GM19324 (cell line): ENCODE results near the gene KIRREL3.

ENCODE experiments used
- ATAC-seq: cut with Tn5 transposase; IDR thresholded peaks from one replicate; pipeline ENCODE4 v1.9.1; 2021; ENCODE audit warnings: mild to moderate bottlenecking, moderate library complexity; ENCODE audit not compliant: unreplicated experiment, low FRiP score

Gene KIRREL3

DNA sequence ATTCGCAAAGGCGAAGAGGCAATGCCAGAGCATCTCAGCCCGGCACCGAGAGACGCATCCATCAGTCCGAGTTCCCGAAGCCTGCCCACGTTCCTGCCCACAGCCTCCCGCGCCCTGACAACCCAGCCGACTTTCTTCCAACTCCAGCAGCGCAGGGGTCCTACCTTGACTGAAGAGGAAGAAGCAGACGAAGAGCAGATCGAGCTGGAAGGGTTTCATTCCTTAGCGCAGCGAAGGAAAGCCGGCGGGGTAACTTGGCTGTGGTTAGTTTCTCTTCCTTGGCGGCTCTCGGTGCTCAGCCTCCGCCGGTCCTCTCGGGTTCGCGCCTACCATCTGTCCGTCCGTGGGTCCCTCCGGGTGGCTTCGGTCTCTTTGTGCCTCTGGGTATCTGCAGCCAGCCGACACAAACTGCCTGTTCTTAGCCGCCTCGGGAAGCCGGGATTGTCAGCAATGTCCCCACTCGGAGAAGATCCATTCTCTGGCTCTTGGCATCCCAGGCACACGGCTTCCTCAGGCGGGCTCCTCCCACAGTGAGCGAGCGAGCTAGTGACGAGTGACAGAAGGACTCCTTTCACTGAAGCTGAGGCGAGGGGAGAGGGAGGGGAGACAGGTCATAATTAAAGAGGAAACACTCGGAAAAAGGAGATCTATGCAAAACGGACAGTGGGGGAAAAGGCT lies at the start of gene KIRREL3:
Gene KIRREL3 (minus strand): TSS at position 480 of the 678 bp plus-strand sequence.
- ATAC-seq, result no peak

GRCh38 chr11:127050186-127050585 lies 49.6 kb upstream of the KIRREL3 start:
- ATAC-seq, result no peak

DNA sequence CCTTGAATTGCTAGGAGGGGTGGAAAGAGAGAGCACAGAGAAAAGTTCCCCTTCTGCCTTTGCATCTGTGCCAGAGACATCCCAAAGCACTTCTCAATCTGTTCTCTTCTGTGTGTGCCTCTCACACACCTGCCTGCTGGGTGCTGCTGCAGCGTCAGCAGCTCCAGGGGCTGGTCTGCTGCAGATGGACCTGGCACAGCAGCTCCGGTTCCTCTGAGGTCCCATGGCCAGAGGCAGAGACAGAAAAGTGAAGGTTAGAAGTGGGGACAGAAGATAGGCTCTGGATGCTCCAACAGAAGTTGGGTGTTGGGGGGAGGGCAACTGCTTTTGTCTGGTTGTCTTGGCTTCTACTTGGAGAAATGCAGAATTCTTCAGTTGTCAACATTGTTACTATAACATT lies 48.9 kb upstream of the KIRREL3 start:
- no peak for ATAC-seq

DNA sequence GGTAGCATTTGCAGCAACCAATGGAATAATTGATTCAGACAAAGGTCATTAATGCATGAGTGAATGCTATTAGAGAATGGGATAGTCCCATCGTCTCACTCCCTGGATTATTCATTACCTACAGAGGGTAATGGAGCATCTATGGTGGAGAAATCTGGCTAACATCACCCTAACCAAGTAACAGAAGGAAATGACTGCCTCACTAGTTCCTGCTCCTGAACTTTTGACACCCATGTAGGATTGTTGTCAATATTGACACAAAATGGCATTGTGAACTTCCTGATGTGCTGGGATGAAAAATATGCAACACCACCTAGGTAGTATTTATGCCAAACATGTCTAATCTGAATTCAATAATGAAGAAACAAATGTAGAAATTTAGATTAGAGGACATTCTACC lies 44.0 kb upstream of the KIRREL3 start:
- ATAC-seq, result no peak

- ATAC-seq, result no peak
Observed at GRCh38 chr11:127042445-127042844, 41.9 kb upstream of the KIRREL3 start.

DNA sequence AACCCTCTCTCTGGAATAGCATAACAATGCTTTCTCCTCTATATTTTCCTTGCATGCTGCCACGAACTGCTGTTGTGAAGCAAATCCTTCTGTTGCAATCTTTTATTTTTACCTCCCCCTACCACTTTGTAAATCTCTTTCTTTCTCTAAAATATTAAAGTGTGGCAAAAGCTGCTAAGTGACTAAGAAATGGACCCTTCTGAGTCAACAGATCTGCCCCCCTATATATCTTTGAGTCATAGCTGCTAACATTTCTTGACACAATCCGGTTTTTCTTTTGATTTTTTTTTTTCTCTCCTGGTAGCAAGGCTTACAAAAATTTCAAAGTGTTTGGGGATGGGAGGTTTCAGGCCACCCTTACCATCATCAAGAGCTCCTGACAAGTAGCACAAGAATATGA lies 39.0 kb upstream of the KIRREL3 start:
- ATAC-seq, result no peak

GRCh38 chr11:127037596-127037995 lies 37.0 kb upstream of the KIRREL3 start:
- no peak for ATAC-seq

DNA sequence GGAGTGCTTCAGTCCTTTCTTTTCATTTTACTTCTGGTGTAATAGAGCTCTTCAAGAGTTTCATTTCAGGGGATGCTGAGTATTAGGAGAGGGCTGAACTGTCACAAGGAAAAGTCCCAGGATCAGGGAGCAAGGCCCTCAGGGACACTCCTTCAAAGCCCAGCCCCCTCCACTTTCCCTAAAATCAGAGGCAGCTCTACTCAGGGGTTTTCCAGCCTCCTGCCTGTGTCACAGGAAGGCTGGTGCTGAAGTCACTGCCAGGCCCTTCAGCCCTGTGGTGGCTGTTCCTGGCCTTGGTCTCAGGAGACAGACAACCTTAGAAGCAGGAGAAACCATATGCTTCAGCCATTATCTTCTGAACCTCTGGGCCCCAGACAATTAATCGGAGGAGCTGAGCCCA lies 36.4 kb upstream of the KIRREL3 start:
- ATAC-seq, result no peak

DNA sequence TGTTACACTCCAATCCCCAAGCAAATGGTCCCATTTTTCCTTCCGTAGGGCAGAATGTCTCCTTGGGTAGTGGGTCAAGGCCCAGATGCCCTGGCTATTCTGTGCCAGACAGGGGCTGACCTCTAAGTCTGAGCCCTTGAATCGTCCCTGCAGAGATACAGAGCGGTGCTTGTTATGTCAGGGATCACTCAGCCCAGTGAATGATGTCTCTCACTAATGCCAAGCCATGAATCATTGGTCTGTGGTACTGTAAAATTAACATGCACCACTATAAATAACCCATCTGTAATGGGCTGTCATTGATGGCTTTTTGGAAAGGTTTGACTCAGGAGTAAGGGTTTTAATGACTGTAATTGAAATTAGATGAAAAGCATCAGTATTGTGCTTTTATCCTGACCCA lies 35.3 kb upstream of the KIRREL3 start:
- no peak for ATAC-seq

GRCh38 chr11:127034973-127035372 lies 34.4 kb upstream of the KIRREL3 start:
- ATAC-seq, result no peak

- ATAC-seq, result no peak
Observed at GRCh38 chr11:127028648-127029047, 28.1 kb upstream of the KIRREL3 start.

DNA sequence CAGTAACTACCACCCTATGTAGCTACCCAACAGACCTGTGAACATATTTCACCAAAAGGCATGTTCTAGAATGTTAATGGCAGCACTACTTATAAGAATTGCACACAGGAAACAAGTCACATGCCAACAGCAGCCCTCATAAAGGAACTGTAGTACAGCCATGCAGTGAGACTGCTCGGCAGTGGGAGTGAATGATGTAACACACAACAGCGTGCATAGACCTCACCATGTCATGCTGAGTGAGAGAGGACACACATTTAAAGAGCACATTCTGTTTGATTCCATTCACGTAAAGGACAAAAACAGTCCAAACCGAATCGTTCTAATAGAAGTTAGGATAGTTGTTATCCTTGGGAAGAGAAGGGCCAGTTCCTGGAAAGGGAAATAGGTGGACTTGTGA lies 27.2 kb upstream of the KIRREL3 start:
- no peak for ATAC-seq

DNA sequence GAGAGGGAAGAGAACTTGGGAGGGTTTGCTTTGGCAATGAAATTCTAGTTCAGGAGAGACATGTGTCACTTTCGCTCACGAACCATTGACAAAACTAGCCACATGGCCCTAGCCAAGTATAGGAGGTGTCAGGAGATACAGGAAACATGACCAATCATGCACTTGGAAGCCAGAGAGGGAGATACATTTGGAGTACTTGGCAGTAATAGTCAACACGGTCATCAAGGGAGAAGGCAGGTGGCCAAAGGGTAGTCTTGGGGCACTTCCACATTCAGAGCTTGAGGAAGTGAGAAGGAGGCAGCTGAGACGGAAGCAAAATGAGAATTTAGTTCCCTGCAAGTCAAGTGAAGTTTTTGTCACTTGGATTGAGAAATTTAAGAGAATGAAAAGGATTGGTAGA lies 26.4 kb upstream of the KIRREL3 start:
- no peak for ATAC-seq

DNA sequence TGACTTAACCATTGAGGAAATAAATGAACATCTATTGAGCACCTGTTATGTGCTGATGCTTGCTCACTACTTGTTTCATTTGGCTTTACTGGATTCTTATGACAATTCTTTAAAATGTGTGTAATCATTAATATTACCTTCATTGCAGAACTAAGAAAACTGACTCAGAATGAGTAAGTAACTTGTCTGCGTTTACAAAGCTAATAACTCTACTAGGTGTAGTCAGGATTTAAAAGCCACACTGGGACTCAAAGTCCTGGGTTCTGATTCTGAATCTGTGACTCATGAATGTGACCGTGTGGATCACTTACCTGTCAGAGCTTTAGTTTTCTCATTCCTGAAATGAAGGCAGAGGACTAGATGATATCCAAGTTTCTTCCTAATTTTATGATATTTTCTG lies 23.4 kb upstream of the KIRREL3 start:
- no peak for ATAC-seq

- no peak for ATAC-seq
Observed at GRCh38 chr11:127018683-127019279, 18.2 kb upstream of the KIRREL3 start.

GRCh38 chr11:127017482-127017881 lies 16.9 kb upstream of the KIRREL3 start:
- no peak for ATAC-seq

- no peak for ATAC-seq
Observed at GRCh38 chr11:127013550-127013949, 13.0 kb upstream of the KIRREL3 start.

DNA sequence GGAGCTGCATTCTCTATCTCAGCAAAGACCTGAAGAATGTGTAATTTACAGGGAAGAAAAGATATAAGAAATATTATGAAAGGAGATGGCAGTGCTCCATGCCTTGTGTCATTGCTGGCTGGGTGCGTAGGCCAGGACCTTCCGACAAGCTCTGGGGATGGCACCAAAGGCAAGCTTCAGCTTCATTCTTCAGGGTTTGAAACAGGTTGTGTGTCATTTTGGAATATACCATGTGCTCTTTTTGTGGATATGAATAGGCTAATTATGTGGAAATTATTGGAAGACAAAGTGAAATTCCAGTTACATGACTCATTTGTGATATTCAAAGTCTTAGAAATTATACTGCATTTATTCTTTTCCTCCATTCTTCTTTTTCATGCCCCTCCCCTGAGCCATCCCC lies 5.7 kb upstream of the KIRREL3 start:
- no peak for ATAC-seq

- no peak for ATAC-seq
Observed at GRCh38 chr11:127003260-127003981, 2.9 kb upstream of the KIRREL3 start.

DNA sequence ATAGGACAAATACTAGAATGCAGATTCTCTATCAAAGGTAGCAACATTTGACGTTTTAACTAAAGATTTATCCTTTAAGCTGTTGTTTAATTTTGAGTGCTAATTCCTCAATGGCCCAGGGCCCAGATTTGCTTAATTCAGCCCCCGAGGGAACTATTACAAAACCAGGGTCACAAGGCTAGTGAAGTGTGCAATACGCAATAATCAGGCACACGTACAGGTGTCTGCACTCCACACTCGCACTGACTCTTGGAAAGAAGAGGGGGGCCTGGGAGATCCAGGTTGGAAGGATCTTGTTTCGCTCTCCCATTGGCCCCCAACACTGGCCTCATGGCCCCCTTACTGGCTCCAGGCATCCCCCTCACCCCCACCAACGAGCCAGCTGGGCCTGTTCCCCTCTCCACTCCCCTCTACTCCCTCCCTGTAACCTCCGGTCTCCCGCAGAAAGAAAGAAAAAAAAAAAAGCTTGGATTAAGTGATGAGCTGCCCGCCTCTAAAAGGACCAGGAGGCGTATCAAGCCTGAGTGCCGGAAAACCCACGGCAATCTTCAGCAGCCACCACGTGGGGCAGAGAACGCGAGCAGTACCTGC lies 2.2 kb upstream of the KIRREL3 start:
- ATAC-seq, result no peak

- no peak for ATAC-seq
Observed at GRCh38 chr11:127000981-127001380, 411 bp upstream of the KIRREL3 start.
